RWPE2 (cell line): ENCODE results near the gene PDPN.

Experiments
- ATAC-seq: fragments of 200-7000 bp; cut with Tn5 transposase; 3 replicates; pipeline ENCODE4 v1.9.1; 2021; ENCODE audit warnings: low read depth
- DNase-seq: peaks from one replicate; pipeline ENCODE4 v3.0.0-alpha.2; 2020; ENCODE audit warnings: low spot score
- H3K27ac ChIP-seq: fragments of 450-650 bp; 2 replicates; pipeline ENCODE4 v1.5.1; 2017; ENCODE audit warnings: mild to moderate bottlenecking; ENCODE audit not compliant: poor library complexity, severe bottlenecking
- H3K27me3 ChIP-seq: fragments of 250-450 bp; sonication (Bioruptor Pico); 2 replicates; pipeline ENCODE4 v1.5.1; 2021; ENCODE audit warnings: mild to moderate bottlenecking, moderate library complexity; ENCODE audit not compliant: insufficient read depth, poor library complexity, severe bottlenecking
- H3K36me3 ChIP-seq: fragments of 250-450 bp; sonication (Bioruptor Pico); 2 replicates; pipeline ENCODE4 v1.5.1; 2020; ENCODE audit warnings: low read depth, mild to moderate bottlenecking, moderate library complexity
- H3K4me1 ChIP-seq: fragments of 250-450 bp; sonication (Bioruptor Pico); 2 replicates; pipeline ENCODE4 v1.5.1; 2021; ENCODE audit warnings: mild to moderate bottlenecking, moderate library complexity; ENCODE audit not compliant: insufficient read depth, poor library complexity, severe bottlenecking
- H3K4me3 ChIP-seq: fragments of 250-450 bp; sonication (Bioruptor Pico); 2 replicates; pipeline ENCODE4 v1.5.1; 2021; ENCODE audit warnings: mild to moderate bottlenecking, moderate library complexity; ENCODE audit not compliant: severe bottlenecking
- H3K9me3 ChIP-seq: fragments of 250-450 bp; sonication (Bioruptor Pico); 2 replicates; pipeline ENCODE4 v1.5.1; 2021; ENCODE audit warnings: mild to moderate bottlenecking, moderate library complexity; ENCODE audit not compliant: severe bottlenecking
- TF ChIP-seq, protein P1 (sequence below): fragments of 450-650 bp; IDR thresholded peaks from one replicate; pipeline ENCODE4 v1.5.1; 2017; ENCODE audit warnings: mild to moderate bottlenecking, moderate library complexity; ENCODE audit not compliant: poor library complexity, severe bottlenecking

The PDPN gene

DNA sequence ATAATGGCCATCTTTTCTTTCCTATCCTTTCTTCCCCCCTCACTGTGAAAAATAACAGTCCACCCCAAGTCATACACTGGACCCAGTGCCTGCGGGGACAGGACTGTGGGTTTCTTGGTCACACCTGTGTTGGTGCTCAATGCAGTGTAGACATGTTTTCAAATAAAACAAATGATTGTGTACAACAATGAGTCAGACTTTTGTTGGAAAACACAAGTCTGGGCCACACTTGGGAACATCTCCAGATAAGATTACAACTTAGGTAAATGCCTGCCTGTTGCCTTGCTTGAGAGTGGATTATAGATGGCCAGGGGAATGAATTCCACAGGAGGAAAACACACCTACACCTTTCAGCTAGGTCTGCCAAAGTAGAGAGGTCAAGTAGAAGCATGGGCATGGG is 34.1 kb downstream of the PDPN start:
- H3K27me3 ChIP-seq: no peaks in the 10 kb centered on the region
- no peak for DNase-seq
- TF ChIP-seq, protein P1, sequence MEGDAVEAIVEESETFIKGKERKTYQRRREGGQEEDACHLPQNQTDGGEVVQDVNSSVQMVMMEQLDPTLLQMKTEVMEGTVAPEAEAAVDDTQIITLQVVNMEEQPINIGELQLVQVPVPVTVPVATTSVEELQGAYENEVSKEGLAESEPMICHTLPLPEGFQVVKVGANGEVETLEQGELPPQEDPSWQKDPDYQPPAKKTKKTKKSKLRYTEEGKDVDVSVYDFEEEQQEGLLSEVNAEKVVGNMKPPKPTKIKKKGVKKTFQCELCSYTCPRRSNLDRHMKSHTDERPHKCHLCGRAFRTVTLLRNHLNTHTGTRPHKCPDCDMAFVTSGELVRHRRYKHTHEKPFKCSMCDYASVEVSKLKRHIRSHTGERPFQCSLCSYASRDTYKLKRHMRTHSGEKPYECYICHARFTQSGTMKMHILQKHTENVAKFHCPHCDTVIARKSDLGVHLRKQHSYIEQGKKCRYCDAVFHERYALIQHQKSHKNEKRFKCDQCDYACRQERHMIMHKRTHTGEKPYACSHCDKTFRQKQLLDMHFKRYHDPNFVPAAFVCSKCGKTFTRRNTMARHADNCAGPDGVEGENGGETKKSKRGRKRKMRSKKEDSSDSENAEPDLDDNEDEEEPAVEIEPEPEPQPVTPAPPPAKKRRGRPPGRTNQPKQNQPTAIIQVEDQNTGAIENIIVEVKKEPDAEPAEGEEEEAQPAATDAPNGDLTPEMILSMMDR: no peak
- H3K9me3 ChIP-seq: no peaks in the 10 kb centered on the region
- ATAC-seq: no peak; the same call in 2 of the 3 replicates
- H3K36me3 ChIP-seq: peaks cover 14% of the 10 kb centered on the region
- H3K4me3 ChIP-seq: no peak overlapping the region
- peaks cover 19% of the 10 kb centered on the region for H3K4me1 ChIP-seq
- peak overlapping the region; percentile 9 for H3K27ac ChIP-seq

DNA sequence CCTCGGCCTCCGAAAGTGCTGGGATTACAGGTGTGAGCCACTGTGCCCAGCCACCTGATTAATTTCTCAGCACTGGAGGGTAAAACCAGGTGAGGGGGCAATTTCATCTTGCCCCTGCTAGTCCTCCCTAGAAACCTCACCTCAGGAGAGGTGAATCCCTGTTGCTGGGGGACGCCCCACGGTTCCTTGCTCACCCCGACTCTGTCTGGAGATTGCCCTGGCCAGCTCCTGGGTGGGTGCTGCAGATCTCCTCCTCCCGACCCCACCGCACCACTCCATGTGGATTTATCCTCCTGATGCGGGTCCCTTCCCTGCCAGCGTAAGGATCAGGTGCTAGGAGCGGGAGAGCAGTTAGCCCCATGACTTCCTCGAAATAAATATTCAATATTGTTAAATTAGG is 34.9 kb downstream of the PDPN start:
- Histone ChIP-seq H3K27me3 (no peaks in the 10 kb centered on the region), H3K9me3 (no peaks in the 10 kb centered on the region), H3K36me3 (peaks cover 14% of the 10 kb centered on the region), H3K4me3 (no peak overlapping the region), H3K4me1 (peaks cover 19% of the 10 kb centered on the region), H3K27ac (no peak overlapping the region)
- DNase-seq (no peak), ATAC-seq (no peak)
- TF ChIP-seq, protein P1: no peak

GRCh38 chr1:13619909-13620308 is 36.3 kb downstream of the PDPN start:
- DNase-seq (no peak), ATAC-seq (peak; percentile 84)
- TF ChIP-seq, protein P1: no peak
- no peaks in the 10 kb centered on the region for H3K27me3 ChIP-seq
- H3K36me3 ChIP-seq: peaks cover 7% of the 10 kb centered on the region
- H3K4me1 ChIP-seq: peaks cover 19% of the 10 kb centered on the region
- no peaks in the 10 kb centered on the region for H3K9me3 ChIP-seq
- H3K27ac ChIP-seq: peak overlapping the region; percentile 52
- H3K4me3 ChIP-seq: no peak overlapping the region

GRCh38 chr1:13620825-13621224 is 37.2 kb downstream of the PDPN start:
- DNase-seq (no peak), ATAC-seq (no peak)
- H3K4me1 ChIP-seq: peaks cover 19% of the 10 kb centered on the region
- peak overlapping the region; percentile 52 for H3K27ac ChIP-seq
- no peak overlapping the region for H3K4me3 ChIP-seq
- H3K36me3 ChIP-seq: peaks cover 7% of the 10 kb centered on the region; the same call in 1 of the 2 replicates
- TF ChIP-seq, protein P1: no peak
- no peaks in the 10 kb centered on the region for H3K9me3 ChIP-seq
- no peaks in the 10 kb centered on the region for H3K27me3 ChIP-seq

- DNase-seq: no peak
- ATAC-seq: no peak
- H3K36me3 ChIP-seq: no peaks in the 10 kb centered on the region
- TF ChIP-seq, protein P1: no peak
- H3K27ac ChIP-seq: no peak overlapping the region
- no peaks in the 10 kb centered on the region for H3K27me3 ChIP-seq
- H3K4me1 ChIP-seq: peaks cover 18% of the 10 kb centered on the region
- no peak overlapping the region for H3K4me3 ChIP-seq
- no peaks in the 10 kb centered on the region for H3K9me3 ChIP-seq
Observed at GRCh38 chr1:13622446-13622845, 38.8 kb downstream of the PDPN start.
